ENCODE data around the gene CELF2. TPM values are rescaled to one million over a fixed set of nuclear protein-coding genes. Genes with fewer than 3 reads are reported as not detected.

Gene CELF2
- polyA plus RNA-seq, 1 experiment: 24.7 TPM

GRCh38 chr10:11282156-11282555 lies 264.5 kb downstream of the CELF2 start:
- H3K4me3 ChIP-seq (ENCODE audit: low read depth, low read length): no peak overlapping the region
- H3K27me3 ChIP-seq (ENCODE audit: control insufficient read depth, insufficient read depth, low read length): no peaks in the 10 kb centered on the region
- no peak for TF ChIP-seq CTCF (IDR thresholded peaks at IDR 0.05; ENCODE audit: low read depth, low read length)
- no peak overlapping the region for H3K27ac ChIP-seq (ENCODE audit: low read depth, low read length)
- ChIA-PET CTCF (interaction anchor here (1.0 kb wide), 1 partner anchor 10 kb away, joined by 5 read pairs; no protein-coding TSS in a partner anchor), POLR2A (no interaction called here)
- no peak for DNase-seq (ENCODE audit: low read depth, low spot score)
- peaks cover 36% of the 10 kb centered on the region for H3K9me3 ChIP-seq (ENCODE audit: control insufficient read depth, insufficient read depth, low read length)

GRCh38 chr10:11282661-11283060 lies 265.0 kb downstream of the CELF2 start:
- no peak overlapping the region for H3K27ac ChIP-seq (ENCODE audit: low read depth, low read length)
- H3K4me3 ChIP-seq (ENCODE audit: low read depth, low read length): no peak overlapping the region
- no peak for DNase-seq (ENCODE audit: low read depth, low spot score)
- ChIA-PET CTCF (interaction anchor here (1.0 kb wide), 1 partner anchor 11 kb away, joined by 5 read pairs; no protein-coding TSS in a partner anchor), POLR2A (no interaction called here)
- no peak for TF ChIP-seq CTCF (IDR thresholded peaks at IDR 0.05; ENCODE audit: low read depth, low read length)
- H3K9me3 ChIP-seq (ENCODE audit: control insufficient read depth, insufficient read depth, low read length): peaks cover 36% of the 10 kb centered on the region
- H3K27me3 ChIP-seq (ENCODE audit: control insufficient read depth, insufficient read depth, low read length): no peaks in the 10 kb centered on the region

- DNase-seq (ENCODE audit: low read depth, low spot score): no peak
- TF ChIP-seq CTCF (IDR thresholded peaks at IDR 0.05; ENCODE audit: low read depth, low read length): no peak
- Histone ChIP-seq H3K9me3 (ENCODE audit: control insufficient read depth, insufficient read depth, low read length) (peaks cover 36% of the 10 kb centered on the region), H3K27me3 (ENCODE audit: control insufficient read depth, insufficient read depth, low read length) (no peaks in the 10 kb centered on the region), H3K4me3 (ENCODE audit: low read depth, low read length) (no peak overlapping the region), H3K27ac (ENCODE audit: low read depth, low read length) (no peak overlapping the region)
- POLR2A ChIA-PET: no interaction called here
- CTCF ChIA-PET: interaction anchor here (1.0 kb wide), 1 partner anchor 1942 kb away, joined by 3 read pairs; no protein-coding TSS in a partner anchor
Observed at GRCh38 chr10:11284291-11285085, 266.8 kb downstream of the CELF2 start.

GRCh38 chr10:11285171-11285570 lies 267.5 kb downstream of the CELF2 start:
- H3K9me3 ChIP-seq (ENCODE audit: control insufficient read depth, insufficient read depth, low read length): peaks cover 32% of the 10 kb centered on the region
- no peaks in the 10 kb centered on the region for H3K27me3 ChIP-seq (ENCODE audit: control insufficient read depth, insufficient read depth, low read length)
- ChIA-PET POLR2A (interaction anchor here (0.7 kb wide), 1 partner anchor 608 kb away, joined by 6 read pairs; no protein-coding TSS in a partner anchor), CTCF (interaction anchor here (1.0 kb wide), 1 partner anchor 1943 kb away, joined by 3 read pairs; no protein-coding TSS in a partner anchor)
- H3K4me3 ChIP-seq (ENCODE audit: low read depth, low read length): no peak overlapping the region
- no peak overlapping the region for H3K27ac ChIP-seq (ENCODE audit: low read depth, low read length)
- TF ChIP-seq CTCF (IDR thresholded peaks at IDR 0.05; ENCODE audit: low read depth, low read length): 0 out of 2 replicates have a peak, but pooled peaks have one; percentile 20
- DNase-seq (ENCODE audit: low read depth, low spot score): no peak

GRCh38 chr10:11286261-11286852 lies 268.7 kb downstream of the CELF2 start:
- no peaks in the 10 kb centered on the region for H3K27me3 ChIP-seq (ENCODE audit: control insufficient read depth, insufficient read depth, low read length)
- H3K4me3 ChIP-seq (ENCODE audit: low read depth, low read length): no peak overlapping the region
- ChIA-PET POLR2A (no interaction called here), CTCF (no interaction called here)
- H3K9me3 ChIP-seq (ENCODE audit: control insufficient read depth, insufficient read depth, low read length): peaks cover 22% of the 10 kb centered on the region
- DNase-seq (ENCODE audit: low read depth, low spot score): no peak
- H3K27ac ChIP-seq (ENCODE audit: low read depth, low read length): no peak overlapping the region
- TF ChIP-seq CTCF (IDR thresholded peaks at IDR 0.05; ENCODE audit: low read depth, low read length): no peak

Measured in AG04450 (cell line).